Neural cell (in vitro differentiated cells): ENCODE measurements around the gene PCDH15.

ENCODE experiments used
- EP300 ChIP-seq: fragments of 450-650 bp; conservative IDR thresholded peaks from 2 replicates; pipeline ENCODE4 v1.6.1; 2014; ENCODE audit warnings: antibody characterized with exemption, mild to moderate bottlenecking, moderate library complexity; ENCODE audit not compliant: poor library complexity, severe bottlenecking
- TAF1 ChIP-seq: IDR thresholded peaks from 2 replicates; pipeline ENCODE4 v1.6.1; 2012; ENCODE audit warnings: low read depth
- TF ChIP-seq, protein P1 (sequence below): fragments of 450-650 bp; IDR thresholded peaks from 2 replicates; pipeline ENCODE4 v1.5.1; 2014; ENCODE audit warnings: antibody characterized with exemption, mild to moderate bottlenecking, moderate library complexity; ENCODE audit not compliant: poor library complexity, severe bottlenecking
- TF ChIP-seq, protein P2 (sequence below): IDR thresholded peaks from 2 replicates; pipeline ENCODE4 v1.6.1; 2012; ENCODE audit warnings: borderline replicate concordance

DNA sequence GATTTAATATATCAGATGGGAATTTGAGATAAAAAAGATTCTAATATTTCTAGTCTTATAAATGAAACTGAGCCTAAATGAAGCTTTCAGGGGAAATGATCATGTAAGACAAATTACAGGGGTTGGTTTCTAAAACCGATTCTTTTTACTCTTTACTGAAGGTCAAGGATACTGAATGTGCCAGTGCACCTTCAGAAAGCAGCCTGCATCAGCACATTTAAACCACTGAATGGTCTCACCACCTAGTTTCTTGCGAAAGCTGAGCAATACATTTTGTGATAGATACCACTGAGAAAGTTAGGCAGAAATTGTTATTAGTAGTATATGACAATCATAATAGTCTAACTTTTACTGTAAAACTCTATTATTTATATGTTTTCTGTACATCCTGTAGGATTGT, 180.7 kb downstream of the PCDH15 start:
- TF ChIP-seq EP300 (no peak), TAF1 (no peak)
- TF ChIP-seq, protein P1, sequence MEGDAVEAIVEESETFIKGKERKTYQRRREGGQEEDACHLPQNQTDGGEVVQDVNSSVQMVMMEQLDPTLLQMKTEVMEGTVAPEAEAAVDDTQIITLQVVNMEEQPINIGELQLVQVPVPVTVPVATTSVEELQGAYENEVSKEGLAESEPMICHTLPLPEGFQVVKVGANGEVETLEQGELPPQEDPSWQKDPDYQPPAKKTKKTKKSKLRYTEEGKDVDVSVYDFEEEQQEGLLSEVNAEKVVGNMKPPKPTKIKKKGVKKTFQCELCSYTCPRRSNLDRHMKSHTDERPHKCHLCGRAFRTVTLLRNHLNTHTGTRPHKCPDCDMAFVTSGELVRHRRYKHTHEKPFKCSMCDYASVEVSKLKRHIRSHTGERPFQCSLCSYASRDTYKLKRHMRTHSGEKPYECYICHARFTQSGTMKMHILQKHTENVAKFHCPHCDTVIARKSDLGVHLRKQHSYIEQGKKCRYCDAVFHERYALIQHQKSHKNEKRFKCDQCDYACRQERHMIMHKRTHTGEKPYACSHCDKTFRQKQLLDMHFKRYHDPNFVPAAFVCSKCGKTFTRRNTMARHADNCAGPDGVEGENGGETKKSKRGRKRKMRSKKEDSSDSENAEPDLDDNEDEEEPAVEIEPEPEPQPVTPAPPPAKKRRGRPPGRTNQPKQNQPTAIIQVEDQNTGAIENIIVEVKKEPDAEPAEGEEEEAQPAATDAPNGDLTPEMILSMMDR, result no peak
- TF ChIP-seq, protein P2, sequence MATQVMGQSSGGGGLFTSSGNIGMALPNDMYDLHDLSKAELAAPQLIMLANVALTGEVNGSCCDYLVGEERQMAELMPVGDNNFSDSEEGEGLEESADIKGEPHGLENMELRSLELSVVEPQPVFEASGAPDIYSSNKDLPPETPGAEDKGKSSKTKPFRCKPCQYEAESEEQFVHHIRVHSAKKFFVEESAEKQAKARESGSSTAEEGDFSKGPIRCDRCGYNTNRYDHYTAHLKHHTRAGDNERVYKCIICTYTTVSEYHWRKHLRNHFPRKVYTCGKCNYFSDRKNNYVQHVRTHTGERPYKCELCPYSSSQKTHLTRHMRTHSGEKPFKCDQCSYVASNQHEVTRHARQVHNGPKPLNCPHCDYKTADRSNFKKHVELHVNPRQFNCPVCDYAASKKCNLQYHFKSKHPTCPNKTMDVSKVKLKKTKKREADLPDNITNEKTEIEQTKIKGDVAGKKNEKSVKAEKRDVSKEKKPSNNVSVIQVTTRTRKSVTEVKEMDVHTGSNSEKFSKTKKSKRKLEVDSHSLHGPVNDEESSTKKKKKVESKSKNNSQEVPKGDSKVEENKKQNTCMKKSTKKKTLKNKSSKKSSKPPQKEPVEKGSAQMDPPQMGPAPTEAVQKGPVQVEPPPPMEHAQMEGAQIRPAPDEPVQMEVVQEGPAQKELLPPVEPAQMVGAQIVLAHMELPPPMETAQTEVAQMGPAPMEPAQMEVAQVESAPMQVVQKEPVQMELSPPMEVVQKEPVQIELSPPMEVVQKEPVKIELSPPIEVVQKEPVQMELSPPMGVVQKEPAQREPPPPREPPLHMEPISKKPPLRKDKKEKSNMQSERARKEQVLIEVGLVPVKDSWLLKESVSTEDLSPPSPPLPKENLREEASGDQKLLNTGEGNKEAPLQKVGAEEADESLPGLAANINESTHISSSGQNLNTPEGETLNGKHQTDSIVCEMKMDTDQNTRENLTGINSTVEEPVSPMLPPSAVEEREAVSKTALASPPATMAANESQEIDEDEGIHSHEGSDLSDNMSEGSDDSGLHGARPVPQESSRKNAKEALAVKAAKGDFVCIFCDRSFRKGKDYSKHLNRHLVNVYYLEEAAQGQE, result no peak
